GM12878 (cell line): ENCODE measurements around the gene CRYBB2. TPM values are rescaled to one million over a fixed set of nuclear protein-coding genes. Genes with fewer than 3 reads are reported as not detected.

Source experiments
- ATAC-seq: fragments of 200-7000 bp; cut with Tn5 transposase; 3 replicates; pipeline ENCODE4 v1.9.1; 2020; ENCODE audit warnings: mild to moderate bottlenecking, moderate library complexity
- BruUV-seq: library from RNA; stranded (reverse); fragments of 400-500 nt; replicated peaks from 2 replicates; lab custom pipeline; 2021; lab: Mats Ljungman, UMichigan
- CTCF ChIA-PET: fragments of 300-600 bp; sonication (Branson Sonifier 250); formaldehyde crosslinking; extraction: SDS; loops from one replicate; lab custom pipeline; 2021; ENCODE audit warnings: inconsistent platforms; lab: Yijun Ruan, JAX
- POLR2A ChIA-PET: fragments of 350-600 bp; formaldehyde crosslinking; extraction: SDS; loops from one replicate; lab custom pipeline; 2021; ENCODE audit warnings: inconsistent platforms; lab: Charles Lee
- RAD21 ChIA-PET: fragments of 300-600 bp; sonication (Branson Sonifier 250); formaldehyde crosslinking; loops from one replicate; lab custom pipeline; 2023; ENCODE audit warnings: antibody characterized with exemption; ENCODE audit not compliant: unreplicated experiment; lab: Charles Lee
- SMC1A ChIA-PET: fragments of 300-600 bp; sonication (Branson Sonifier 250); formaldehyde crosslinking; loops from one replicate; lab custom pipeline; 2023; ENCODE audit not compliant: unreplicated experiment, uncharacterized antibody; lab: Charles Lee
- DNase-seq: peaks from one replicate; pipeline ENCODE4 v3.0.0-alpha.2; 2011; ENCODE audit warnings: low read depth, low spot score
- FAIRE-seq: peaks from 3 replicates; lab custom pipeline; 2011; peaks lifted over from hg19 to GRCh38; lab: Jason Lieb, UNC
- H2AFZ ChIP-seq: 2 replicates; pipeline ENCODE4 v1.6.0; 2011; ENCODE audit warnings: low read depth, low read length, control low read depth; ENCODE audit not compliant: control insufficient read depth
- H3K27ac ChIP-seq: 2 replicates; pipeline ENCODE4 v1.5.1; 2011; ENCODE audit warnings: control low read depth; ENCODE audit not compliant: control insufficient read depth, insufficient read depth
- H3K27me3 ChIP-seq, 2 experiments: replicated peaks in 1 of 2; 2 replicates each; pipeline versions ENCODE4 v1.6.0 to v1.6.1; 2011; ENCODE audit warnings: low read length in 1 of 2; ENCODE audit not compliant: control insufficient read depth in 2 of 2, insufficient read depth in 2 of 2
- H3K36me3 ChIP-seq, 2 experiments: 2 replicates each; pipeline ENCODE4 v1.5.1; 2011; ENCODE audit warnings: low read length in 1 of 2; ENCODE audit not compliant: control insufficient read depth in 2 of 2, insufficient read depth in 2 of 2
- H3K4me1 ChIP-seq: 2 replicates; pipeline ENCODE4 v1.6.1; 2011; ENCODE audit warnings: mild to moderate bottlenecking, low read length, moderate library complexity, mixed read lengths; ENCODE audit not compliant: control insufficient read depth, insufficient read depth
- H3K4me2 ChIP-seq: 2 replicates; pipeline ENCODE4 v1.6.0; 2011; ENCODE audit warnings: control low read depth; ENCODE audit not compliant: control insufficient read depth, insufficient read depth
- H3K4me3 ChIP-seq: fragments of 200-600 bp; sonication (generic); 2 replicates; pipeline ENCODE4 v1.5.1; 2016
- H3K79me2 ChIP-seq: 2 replicates; pipeline ENCODE4 v1.6.0; 2011; ENCODE audit warnings: low read length; ENCODE audit not compliant: control insufficient read depth, insufficient read depth
- H3K9ac ChIP-seq: 2 replicates; pipeline ENCODE4 v1.8.0; 2011; ENCODE audit warnings: low read length, control low read depth, mixed read lengths; ENCODE audit not compliant: control insufficient read depth, insufficient read depth
- H3K9me3 ChIP-seq: replicated peaks from 3 replicates; pipeline ENCODE4 v1.5.1; 2011; ENCODE audit warnings: mild to moderate bottlenecking, low read length; ENCODE audit not compliant: control insufficient read depth, insufficient read depth
- H4K20me1 ChIP-seq: 2 replicates; pipeline ENCODE4 v1.6.0; 2011; ENCODE audit not compliant: control insufficient read depth, insufficient read depth
- FOXK2 ChIP-seq: fragments of 450-650 bp; IDR thresholded peaks from 2 replicates; pipeline ENCODE4 v1.6.1; 2017; ENCODE audit warnings: mild to moderate bottlenecking, moderate library complexity
- KAT2A ChIP-seq: conservative IDR thresholded peaks from 2 replicates; pipeline ENCODE4 v1.6.1; 2011; ENCODE audit warnings: low read depth, low read length; ENCODE audit not compliant: control insufficient read depth
- KLF5 ChIP-seq: fragments of 450-650 bp; IDR thresholded peaks from 2 replicates; pipeline ENCODE4 v1.6.1; 2014; ENCODE audit warnings: mild to moderate bottlenecking; ENCODE audit not compliant: partially characterized antibody
- MEF2B ChIP-seq: fragments of 450-650 bp; IDR thresholded peaks from 2 replicates; pipeline ENCODE4 v1.6.1; 2018; ENCODE audit warnings: mild to moderate bottlenecking, moderate library complexity; ENCODE audit not compliant: partially characterized antibody, poor library complexity, severe bottlenecking
- NFYA ChIP-seq: IDR thresholded peaks from 2 replicates; pipeline ENCODE4 v1.6.1; 2011; ENCODE audit warnings: low read depth, mild to moderate bottlenecking, low read length, improper control_type of control experiment, borderline replicate concordance
- RB1 ChIP-seq: fragments of 450-650 bp; formaldehyde crosslinking; IDR thresholded peaks from 2 replicates; pipeline ENCODE4 v1.6.1; 2017; ENCODE audit warnings: mild to moderate bottlenecking, borderline replicate concordance
- REST ChIP-seq: IDR thresholded peaks from 2 replicates; pipeline ENCODE4 v1.6.1; 2012; ENCODE audit warnings: mild to moderate bottlenecking, low read depth, low read length
- ZBTB11 ChIP-seq: fragments of 450-650 bp; formaldehyde crosslinking; IDR thresholded peaks from 2 replicates; pipeline ENCODE4 v1.5.0; 2022; ENCODE audit warnings: mild to moderate bottlenecking, missing genetic modification characterization
- WGBS: methylation state at CpG from one replicate; pipeline ENCODE4 v1.1.6; 2016; ENCODE audit warnings: low lambda C conversion rate; ENCODE audit not compliant: insufficient replicate concordance, insufficient coverage; ENCODE audit errors: missing lambda C conversion rate; 5-methylcytosine and 5-hydroxymethylcytosine counted together
- in situ Hi-C: fragments of 300-500 bp; cut with MboI; formaldehyde crosslinking; loops from 9 replicates; pipeline ENCODE4 v1.14.3; 2018; ENCODE audit warnings: mixed read lengths
- intact Hi-C: fragments of 100-400 bp; cut with micrococcal nuclease; formaldehyde crosslinking; loops from one replicate; pipeline ENCODE4 v1.14.2; 2022; ENCODE audit not compliant: unreplicated experiment
- polyA plus RNA-seq, 11 experiments: library from polyadenylated mRNA; depleted of rRNA in 4 of 11; unstranded in 6 of 11; stranded (reverse) in 5 of 11; fragments of >200 nt; fragmentation: Nextera tagmentation in 4 of 11; fragmentation: Illumina TruSeq in 1 of 11; extraction: Ambion mirVana in 4 of 11; extraction: Trizol in 1 of 11; gene quantifications; 1 replicate in 1 of 11; 2 replicates in 10 of 11; pipeline versions ENCODE4 v1.2.1 to v1.2.3, GENCODE V29; 2011 to 2016; ENCODE audit warnings: inconsistent platforms in 2 of 11, missing spikeins in 2 of 11, low read depth in 1 of 11
- total RNA-seq, 4 experiments: library from RNA; depleted of rRNA in 3 of 4; stranded (reverse); fragments of >200 nt in 3 of 4; fragmentation: Illumina TruSeq in 1 of 4; extraction: Trizol in 1 of 4; gene quantifications; 2 replicates each; pipeline versions ENCODE4 v1.2.1 to v1.2.3, GENCODE V29; 2013 to 2021

The CRYBB2 gene
- total and polyA plus RNA-seq, 10 of the 15 experiments (the other 5 are each of a cell fraction or from before 2014, with no cell fraction given) = not detected

- TF ChIP-seq RB1 (no peak), KLF5 (no peak), ZBTB11 (CRISPR knock-in tag) (no peak), KAT2A (no peak)
Measured at GRCh38 chr22:25196326-25196725, 23.1 kb upstream of the CRYBB2 start (continued).

- intact Hi-C loops (no loop called here), in situ Hi-C loops (no loop called here)
- no TSS peak for BruUV-seq
- FAIRE-seq (no peak), ATAC-seq (no peak), DNase-seq (no peak)
- no peak overlapping the region for H3K4me3 ChIP-seq
- H3K27me3 ChIP-seq = no peaks in the 10 kb centered on the region; a peak in 1 of 4 replicates
- no peak overlapping the region for H3K27ac ChIP-seq
- no peak overlapping the region for H3K9ac ChIP-seq
- no peak overlapping the region for H3K4me2 ChIP-seq
- H3K4me1 ChIP-seq = no peaks in the 10 kb centered on the region
- H2AFZ ChIP-seq = no peak overlapping the region
- H4K20me1 ChIP-seq = no peaks in the 10 kb centered on the region
- POLR2A ChIA-PET = no interaction called here
- TF ChIP-seq REST (no peak), MEF2B (no peak), NFYA (no peak), FOXK2 (no peak)
- WGBS = 41% methylated on average over 4 of the region's 4 CpGs
- SMC1A ChIA-PET = no interaction called here
- RAD21 ChIA-PET = no interaction called here
- CTCF ChIA-PET = interaction anchor here (1.5 kb wide), 1 partner anchor 147 kb away, joined by 4 read pairs; no protein-coding TSS in a partner anchor
- H3K79me2 ChIP-seq = no peaks in the 10 kb centered on the region
- H3K9me3 ChIP-seq = no peaks in the 10 kb centered on the region
- no peaks in the 10 kb centered on the region for H3K36me3 ChIP-seq
Measured at GRCh38 chr22:25197340-25197739, 22.1 kb upstream of the CRYBB2 start.
